NCI-H2107 treated with DMSO at 0.1 percent for 48 hours (cell line): ENCODE measurements around the gene ABR.
"Not testable (repeated sequence)": the region's sequence is repeated elsewhere in the genome, so short reads cannot be mapped to it uniquely, and the experiment has no call there.

Source experiments
- DNase-seq: peaks from one replicate; lab custom pipeline; 2025; ENCODE audit not compliant: unreplicated experiment; lab: John Stamatoyannopoulos, UW

Gene ABR

DNA sequence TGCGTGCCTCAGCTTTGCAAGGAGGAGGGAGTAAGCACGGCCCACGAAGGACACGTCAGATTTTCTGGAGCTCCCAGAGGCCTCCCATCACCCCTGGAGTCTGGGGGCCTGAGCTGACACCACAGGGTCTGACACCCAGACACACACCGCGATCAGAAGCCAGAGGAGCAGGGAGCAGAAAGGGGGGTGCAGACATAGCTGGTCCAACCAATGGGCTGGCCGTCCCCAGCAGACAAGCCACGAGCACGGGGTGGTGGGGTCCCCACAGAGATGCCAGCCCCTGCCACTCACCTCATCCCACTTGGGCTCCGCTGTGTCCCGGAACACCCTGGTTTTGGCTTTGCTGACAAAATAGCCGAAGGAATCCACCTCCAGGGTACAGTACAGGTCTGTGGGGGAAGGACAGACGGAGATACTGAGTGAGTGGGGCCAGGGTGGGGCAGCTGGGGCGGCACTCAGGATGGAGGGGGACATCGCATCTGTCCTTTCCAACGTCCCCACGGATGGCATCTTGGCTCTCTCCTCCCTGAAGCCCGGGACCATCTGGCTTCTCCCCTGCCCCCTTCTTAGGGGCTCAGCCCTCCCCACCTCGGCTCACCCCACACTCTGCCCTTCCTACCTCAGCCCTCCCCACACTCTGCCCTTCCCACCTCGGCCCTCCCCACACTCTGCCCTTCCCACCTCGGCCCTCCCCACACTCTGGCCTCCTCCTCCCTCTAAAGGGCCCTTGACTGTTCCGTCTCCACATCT is 129.4 kb downstream of the ABR start:
- no peak for DNase-seq

DNA sequence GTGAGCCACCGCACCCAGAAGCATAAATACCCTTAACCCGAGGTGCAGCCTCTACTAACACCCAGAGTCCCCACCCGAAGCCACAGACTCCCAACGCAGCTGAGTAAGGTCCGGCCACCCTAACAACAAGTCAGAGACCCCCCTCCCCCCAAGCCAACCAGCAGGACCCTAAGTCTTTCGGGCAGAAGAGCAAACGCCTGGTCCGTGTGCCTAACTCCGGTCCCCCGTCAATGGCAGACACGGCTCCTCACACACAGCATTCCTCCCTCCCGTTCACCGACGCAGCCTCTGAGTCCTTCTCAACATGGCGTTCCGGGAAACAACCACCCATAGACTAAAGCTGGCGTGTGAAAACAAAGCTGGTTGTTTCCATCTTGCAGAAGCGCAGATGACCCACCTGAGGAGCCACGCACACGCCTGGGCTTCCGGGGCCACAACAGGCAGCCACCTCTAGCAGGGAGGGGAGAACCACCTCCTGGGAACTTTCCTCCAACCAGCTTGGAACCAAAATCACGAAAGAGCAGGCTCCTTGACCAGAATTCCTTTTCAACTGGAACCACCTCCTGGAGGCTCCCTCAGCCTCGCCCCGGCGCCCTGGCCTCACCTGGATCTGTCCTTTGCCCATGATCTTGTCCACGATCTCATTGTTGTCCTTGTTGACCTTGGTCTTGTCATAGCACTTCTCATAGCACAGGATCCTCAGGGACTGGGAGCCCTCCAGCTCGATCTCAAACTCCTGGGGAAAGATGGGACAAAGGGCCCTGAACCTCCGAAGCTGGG is 130.1 kb downstream of the ABR start:
- DNase-seq = no peak

DNA sequence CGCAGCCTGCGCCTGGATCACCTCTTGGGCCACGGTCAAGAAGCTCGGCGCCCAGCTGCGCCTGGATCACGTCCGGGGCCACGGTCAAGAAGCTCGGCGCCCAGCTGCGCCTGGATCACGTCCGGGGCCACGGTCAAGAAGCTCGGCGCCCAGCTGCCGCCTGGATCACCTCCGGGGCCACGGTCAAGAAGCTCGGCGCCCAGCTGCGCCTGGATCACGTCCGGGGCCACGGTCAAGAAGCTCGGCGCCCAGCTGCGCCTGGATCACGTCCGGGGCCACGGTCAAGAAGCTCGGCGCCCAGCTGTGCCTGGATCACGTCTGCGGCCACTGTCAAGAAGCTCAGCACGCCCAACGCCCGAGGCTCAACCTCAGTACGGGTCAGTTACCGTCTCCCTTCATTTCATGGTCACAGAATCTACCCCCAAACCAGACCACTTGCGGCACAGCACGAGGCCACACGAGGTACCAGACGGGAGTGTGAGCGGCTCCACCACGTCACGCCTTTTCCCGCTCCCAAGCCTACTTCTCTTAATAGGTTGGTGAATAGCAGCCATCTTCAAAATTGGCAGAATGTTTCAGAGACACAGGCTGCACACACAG is 131.2 kb downstream of the ABR start:
- DNase-seq = not testable (repeated sequence)

DNA sequence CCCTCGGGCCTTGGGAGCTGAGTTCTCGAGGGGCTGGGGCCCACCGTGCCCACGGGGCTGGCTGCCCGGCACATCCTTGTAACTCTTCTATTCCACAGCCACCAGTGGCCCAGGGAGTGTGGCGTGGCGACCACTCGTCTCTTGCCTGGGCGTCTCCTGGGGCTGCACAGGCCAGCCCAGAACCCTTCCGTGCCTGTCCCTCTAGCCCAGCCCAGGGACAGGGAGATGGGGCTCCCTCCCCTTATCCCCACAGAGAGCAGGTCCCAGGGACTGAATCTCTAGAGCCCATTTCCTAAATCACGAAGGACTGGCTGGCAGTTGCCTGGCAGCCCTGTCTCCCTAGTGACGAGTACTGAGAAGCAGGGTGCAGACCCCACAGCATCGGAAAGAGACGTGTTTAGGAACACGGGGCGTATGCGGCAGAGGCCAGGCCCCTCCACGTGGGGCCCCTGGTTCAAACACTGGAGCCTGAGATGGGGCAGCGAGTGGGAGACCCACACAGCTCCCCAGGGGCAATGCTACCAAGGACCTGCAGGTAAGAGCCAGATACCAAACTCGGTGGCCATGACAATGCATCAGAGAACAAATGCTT is 131.8 kb downstream of the ABR start:
- DNase-seq = no peak

DNA sequence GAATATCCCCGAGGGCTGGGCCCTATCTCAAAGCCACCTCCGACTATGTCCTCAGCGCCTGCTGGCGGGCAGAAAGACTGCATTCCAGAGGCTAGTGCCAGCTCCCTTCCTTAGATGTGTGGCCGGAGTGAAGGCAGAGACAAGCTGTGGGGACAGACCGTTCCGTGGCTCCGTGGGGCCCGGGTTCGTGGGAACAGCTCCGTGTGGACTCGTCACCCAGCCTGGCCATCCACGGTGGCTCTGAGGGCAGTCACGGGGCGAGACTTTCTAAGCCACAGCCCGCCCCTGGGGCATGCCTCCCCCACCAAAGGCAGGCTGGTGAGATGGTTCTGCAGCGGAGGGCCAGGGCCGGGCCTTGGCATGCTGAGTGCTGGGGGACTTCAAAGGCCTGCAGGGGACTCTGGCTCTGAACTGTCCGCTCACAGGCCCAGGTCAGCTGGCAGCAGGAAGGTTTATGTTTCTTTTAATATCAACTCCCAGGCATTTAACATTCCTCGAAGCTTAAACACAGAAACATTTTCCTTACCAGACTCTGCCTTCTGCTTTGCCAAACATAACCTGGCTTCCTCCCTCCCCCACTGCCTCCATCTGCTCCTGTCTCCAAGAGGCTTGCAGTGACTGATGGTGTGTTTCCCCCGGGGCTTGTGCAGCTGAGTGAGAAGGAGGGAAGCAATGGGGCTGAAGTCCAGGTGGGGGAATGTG is 132.5 kb downstream of the ABR start:
- no peak for DNase-seq

DNA sequence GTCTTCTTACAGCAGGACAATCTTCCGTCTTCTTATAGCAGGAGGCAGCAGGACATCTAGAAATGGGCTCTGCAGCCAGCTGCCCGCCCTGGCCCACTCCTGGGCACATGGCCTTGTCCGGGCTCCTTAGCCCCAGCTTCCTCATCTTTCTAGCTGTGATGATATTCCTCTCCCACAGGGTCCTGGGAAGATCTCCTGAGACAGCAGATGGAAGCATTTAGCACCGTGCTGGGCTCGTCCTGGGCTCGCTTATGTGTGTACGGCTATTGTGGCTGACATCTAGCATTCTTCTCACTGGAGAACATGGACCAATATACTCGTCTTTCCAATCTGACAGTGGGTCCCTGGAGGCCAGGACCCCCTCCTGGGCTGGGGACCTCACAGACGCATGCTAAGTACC is 134.3 kb downstream of the ABR start:
- no peak for DNase-seq

DNA sequence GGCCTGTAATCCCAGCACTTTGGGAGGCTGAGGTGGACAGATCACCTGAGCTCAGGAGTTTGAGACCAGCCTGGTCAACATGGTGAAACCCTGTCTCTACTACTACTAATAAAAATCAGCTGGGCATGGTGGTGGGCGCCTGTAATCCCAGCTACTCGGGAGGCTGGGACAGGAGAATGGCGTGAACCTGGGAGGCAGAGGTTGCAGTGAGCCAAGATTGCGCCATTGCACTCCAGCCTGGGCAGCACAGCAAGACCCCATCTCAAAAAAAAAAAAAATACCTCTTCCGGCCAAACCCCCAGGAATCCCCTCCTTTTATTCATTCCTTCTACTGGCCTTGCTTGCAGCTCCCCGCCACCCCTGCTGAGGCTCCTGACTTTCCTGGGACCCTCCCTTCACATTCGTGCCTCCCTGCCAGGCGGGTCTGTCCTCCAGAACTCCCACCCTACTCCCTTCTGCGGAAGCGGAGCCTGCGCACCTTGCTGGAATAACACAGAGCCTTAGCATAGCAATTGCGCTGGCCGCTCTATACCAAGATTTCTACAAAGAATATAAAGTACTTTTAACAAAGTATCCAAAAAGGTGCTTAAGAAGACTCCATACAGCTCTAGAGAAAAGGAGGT is 135.3 kb downstream of the ABR start:
- not testable (repeated sequence) for DNase-seq

DNA sequence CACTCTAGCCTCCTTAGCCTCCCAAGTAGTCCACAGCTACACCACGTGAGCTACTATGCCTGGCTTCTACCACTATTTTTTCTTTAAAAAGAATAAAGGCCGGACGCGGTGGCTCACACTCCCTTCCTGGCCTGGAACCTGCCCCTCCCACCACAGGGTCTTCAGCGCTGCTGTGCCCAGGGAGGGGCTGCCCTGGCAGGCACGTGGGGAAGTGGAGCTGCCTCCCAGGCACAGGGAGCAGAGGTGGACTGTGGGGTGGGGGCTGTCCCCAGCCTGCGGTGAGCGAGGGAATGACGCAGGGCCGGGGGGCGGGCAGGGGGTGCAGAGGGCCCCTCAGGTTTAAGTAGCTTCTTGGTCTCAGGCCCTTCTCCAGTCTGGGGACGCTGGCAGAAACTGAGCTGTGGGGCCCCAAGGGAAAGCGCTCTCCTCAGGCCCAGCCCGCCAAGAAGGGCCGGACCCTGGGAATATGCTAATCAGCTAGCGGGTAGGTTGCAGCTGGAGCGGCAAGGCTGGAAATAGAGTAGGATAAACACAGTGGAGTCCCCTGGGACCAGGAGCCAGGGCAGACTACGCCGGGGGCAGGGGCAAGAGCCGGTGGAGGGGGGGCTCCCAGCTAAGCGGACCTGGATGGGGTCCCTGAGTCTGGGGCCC is 136.1 kb downstream of the ABR start:
- DNase-seq = no peak

DNA sequence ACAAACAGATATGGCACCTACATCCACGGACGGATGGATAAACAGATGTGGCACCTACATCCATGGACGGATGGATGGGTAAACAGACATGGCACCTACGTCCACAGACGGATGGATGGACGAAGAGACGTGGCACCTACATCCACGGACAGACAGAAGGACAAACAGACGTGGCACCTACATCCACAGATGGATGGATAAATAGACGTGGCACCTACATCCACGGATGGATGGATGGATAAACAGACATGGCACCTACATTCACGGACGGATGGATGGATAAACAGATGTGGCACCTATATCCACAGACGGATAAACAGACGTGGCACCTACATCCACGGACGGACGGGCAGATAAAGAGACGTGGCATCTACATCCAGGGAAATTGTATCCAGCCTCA is 137.3 kb downstream of the ABR start:
- no peak for DNase-seq

DNA sequence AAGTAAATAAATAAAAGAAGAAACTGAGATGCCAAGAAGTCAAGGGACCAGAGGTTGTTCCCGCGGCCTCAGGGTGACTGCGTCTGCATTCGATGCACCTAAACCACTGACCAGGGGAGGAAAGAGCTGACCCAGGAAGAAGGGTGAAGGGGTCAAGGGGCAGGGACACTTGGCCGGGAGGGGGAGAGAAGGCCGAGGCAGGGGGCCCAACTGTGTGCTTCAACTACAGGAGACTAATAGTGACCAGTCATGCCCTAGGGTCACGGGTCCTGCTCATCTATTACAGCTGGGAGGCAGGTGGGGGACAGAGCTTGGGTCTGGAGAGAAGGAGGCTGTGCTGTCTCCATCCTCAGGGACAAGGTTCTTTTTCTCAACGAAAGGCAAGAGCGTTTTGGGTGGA is 138.0 kb downstream of the ABR start:
- DNase-seq = no peak

DNA sequence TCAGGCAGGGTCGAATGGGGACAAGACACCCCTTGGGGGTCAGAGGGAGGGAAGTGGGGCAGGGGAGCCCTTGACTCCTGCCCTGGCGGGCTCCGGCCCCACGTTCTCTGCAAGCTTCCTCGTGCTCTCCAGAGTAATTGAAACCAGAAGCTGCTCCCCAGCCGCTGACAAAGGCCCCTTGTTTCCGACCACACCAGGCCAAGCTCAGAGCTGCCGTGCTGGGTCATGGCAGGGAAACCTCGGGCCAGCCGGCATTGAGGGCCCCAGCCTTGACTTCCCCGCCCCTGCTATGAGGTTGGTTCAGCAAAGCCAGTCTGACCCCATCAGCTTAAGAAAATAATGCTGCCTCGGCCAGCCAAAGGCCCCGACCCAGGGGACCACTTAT is 139.6 kb downstream of the ABR start:
- DNase-seq = no peak

DNA sequence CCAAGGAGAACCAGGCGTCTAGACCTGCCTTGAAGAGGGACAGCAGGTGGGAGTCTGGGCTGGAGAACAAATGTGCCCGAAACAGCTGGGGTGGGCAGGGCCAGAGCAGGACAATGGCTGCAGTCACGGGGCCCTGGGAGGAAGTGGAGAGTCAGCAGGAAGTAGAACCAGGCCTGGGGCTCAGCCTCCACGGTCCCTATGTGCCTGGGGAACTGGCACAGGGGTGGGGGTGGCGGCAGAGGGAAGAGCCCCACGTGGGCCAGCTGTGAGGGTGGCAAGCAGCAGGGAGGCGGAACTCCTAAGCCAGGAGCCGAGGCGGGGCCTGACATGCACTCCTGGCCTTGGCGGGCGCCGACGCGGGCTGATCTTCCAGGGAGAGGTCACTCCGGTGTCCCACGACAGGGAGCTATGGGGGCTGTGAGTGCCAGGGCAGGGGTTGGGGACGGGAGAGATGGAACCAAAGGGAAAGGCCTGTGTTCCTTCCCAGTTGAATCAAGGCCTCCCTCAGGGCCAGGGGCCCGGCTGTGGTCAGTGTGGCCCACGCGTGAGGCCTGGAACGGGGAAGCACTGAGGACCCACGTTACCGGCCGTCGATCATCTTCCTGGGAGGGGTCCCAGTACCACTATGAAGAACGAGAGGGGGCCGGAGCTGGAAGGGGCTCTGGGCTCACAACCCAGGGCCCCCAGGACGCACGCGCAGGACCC is 140.1 kb downstream of the ABR start:
- DNase-seq = no peak

DNA sequence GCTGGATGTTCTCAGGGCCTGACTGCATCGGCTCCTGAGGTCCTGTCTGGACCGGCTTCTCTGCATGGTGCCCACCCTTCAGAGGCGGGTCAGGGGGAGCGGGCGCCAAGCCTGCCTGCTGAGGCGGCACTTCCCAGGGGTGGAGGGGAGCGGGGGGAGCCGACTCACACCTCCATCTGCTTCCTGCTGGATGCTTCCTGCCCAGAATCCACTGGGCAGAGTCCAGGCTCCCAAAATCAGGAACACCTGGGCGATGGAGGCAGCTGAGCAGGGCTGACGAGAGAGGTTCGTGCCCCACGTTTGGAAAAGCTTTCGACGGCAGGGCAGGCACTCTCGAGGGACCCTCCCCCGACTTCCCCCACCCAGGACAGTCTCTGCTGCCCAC is 140.7 kb downstream of the ABR start:
- DNase-seq = no peak

DNA sequence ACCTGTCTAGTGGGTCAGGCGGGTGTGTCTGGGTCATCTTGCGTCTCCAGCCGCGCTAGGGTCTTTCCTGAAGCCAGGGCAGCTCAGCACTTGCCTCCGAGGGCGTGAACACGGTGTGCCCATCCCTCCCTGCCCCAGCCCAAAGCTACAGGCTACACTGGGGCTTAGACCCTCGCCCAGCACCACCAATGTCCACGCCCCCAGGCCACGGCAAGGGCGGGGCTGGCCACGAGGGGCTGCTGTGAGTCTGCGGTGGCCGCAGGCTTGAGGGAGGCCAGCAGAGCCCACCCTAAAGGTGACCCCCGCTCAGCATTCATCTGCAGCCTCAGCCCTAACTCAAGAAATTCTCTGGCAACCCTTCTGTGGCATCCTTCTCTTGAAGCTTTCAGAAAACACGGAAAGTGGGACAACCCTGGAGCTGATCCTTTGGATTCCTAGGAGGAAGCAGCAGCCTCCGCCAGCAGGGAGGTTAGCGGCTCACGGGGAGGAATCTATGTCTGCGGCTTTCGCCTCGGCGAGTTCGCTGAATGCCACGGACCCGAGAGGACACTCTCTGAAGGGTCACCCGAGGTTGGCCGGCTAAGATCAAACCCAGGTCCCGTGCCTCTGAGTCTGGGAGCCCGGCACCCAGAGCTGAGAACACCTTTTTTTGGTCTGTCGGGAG is 141.2 kb downstream of the ABR start:
- DNase-seq = no peak

DNA sequence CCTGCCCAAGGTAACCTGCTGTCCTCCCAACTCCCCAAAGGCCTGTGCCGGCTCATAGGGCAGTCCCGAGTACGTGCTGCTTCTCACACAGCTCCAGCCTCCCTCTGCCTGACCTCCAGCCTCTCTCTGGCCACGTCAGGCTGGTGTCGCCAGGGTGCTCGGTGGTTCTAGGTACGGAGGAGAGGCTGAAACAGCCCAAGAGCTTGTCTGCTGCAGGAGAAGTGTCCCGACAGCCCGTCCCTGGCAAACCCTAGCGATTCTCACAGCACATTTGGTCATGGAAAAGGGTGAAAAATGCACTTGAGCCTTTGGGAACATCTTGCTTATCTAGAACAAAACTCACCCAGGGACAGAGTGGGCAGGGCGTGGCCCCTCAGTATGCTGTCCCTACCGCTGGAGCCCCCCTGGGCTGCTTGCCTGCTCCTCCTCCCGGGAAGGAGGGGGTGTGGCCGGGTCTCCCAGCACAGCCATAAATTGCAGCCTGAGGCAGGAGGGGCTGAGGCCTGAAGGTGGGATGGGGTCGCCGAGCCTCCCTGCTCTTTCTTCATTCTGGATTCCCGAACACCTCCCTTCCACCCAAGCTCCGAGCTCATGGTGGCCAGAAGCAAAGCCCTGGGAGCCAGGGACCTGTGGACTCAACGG is 142.4 kb downstream of the ABR start:
- no peak for DNase-seq

DNA sequence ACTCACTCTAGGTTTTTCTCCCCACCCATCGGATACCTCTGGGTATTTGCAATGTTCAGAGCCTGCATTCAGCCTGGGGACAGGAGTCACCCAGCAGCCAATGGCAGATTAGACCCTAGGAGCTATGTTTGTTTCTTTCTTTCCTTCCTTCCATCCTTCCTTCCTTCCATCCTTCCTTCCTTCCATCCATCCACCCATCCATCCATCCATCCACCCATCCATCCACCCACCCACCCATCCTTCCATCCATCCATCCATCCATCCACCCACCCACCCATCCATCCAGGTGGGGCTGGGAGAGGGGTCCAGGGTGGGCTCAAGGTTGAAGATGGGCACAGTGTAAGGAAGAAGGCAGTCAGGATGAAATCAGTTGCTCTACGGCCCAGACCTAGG is 142.9 kb downstream of the ABR start:
- DNase-seq = no peak

DNA sequence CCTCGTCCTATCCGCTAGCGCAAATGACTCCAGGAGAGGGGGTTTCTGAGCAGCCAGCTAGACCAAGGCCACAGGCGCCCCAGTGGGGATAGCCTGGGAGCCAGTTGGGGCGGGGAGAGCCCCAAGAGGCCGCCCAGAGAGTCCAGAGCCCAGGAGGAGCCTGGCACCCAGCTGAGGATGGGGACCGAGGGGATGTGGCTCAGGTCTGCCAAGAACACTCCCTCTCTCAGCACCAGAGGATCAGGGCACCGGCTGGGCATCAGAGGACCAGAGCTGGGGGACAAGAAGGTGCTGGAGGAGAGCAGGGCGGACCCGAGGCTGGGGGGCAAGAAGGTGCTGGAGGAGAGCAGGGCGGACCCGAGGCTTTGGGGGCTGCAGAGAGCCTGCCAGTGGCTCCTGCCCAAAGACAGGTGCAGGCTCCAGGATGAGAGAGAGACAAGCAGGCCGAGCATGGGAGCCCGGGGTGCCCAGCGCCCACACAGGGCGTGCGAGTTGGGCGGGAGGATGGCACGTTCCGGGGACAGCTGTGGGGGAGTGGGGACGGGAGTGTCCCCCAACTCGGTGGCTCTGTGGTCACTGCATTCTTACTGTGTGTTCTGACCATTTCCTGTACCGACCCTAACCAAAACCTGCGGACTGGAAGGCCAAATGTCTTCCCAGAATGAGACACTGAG is 143.5 kb downstream of the ABR start:
- DNase-seq = no peak

DNA sequence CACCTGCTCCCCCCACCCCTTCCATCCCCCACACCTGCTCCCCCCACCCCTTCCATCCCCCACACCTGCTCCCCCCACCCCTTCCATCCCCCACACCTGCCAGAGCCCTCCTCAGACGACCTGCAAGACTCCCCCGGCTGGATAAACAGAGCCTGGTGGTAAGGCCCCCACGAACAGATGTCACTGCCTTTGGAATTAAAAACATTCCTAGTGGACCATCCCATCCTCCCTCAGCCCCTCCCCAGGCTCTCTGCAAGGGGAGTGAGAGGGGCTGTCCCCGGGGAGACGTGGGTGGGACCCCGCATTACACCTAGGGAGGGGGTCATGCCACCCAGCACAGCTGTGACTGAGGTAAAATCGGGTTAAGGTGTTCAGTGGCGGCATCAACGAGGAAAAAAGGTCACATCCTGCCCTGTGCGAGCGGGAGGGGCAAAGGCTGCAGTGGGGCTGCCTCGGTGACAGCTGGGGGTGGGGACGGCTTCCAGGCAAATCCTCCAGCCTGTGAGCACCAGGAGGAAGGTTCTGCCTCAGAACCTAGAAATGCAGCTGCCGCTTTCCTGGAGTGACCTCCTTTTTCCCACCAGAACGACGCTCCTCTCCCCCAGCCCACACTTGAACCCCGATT is 144.1 kb downstream of the ABR start:
- no peak for DNase-seq
